Gastrocnemius medialis (tissue), 4 donors: ENCODE data around the gene HDAC6.

Experiments
- CTCF ChIP-seq, 5 experiments: fragments of 450-650 bp in 3 of 5; fragments of 200-600 bp in 2 of 5; sonication (generic) in 2 of 5; IDR thresholded peaks in 4 of 5; conservative IDR thresholded peaks in 1 of 5; 1 replicate in 4 of 5; 2 replicates in 1 of 5; pipeline ENCODE4 v1.5.1; 2016 to 2019; ENCODE audit warnings: antibody characterized with exemption in 5 of 5, mild to moderate bottlenecking in 3 of 5, moderate library complexity in 3 of 5
- POLR2A ChIP-seq, 2 donors: fragments of 450-650 bp; IDR thresholded peaks; one replicate each; pipeline ENCODE4 v1.6.1; 2017; ENCODE audit warnings: antibody characterized with exemption in 2 of 2, mild to moderate bottlenecking in 2 of 2, moderate library complexity in 2 of 2

GRCh38 chrX:48770296-48770695 is 31.6 kb upstream of the HDAC6 start:
- TF ChIP-seq POLR2A (IDR thresholded peaks at IDR 0.05) (no peak), CTCF (IDR thresholded peaks at IDR 0.05 in 4 of 5, conservative IDR thresholded peaks at IDR 0.05 in 1 of 5) (no peak)
